GM12872 (cell line): ENCODE results near the gene TBX10.

Source experiments
- TF ChIP-seq, protein P1 (sequence below): IDR thresholded peaks from 3 replicates; pipeline ENCODE4 v1.5.1; 2011; ENCODE audit warnings: low read depth, mild to moderate bottlenecking, low read length, moderate library complexity; ENCODE audit not compliant: insufficient read depth

TBX10 gene

DNA sequence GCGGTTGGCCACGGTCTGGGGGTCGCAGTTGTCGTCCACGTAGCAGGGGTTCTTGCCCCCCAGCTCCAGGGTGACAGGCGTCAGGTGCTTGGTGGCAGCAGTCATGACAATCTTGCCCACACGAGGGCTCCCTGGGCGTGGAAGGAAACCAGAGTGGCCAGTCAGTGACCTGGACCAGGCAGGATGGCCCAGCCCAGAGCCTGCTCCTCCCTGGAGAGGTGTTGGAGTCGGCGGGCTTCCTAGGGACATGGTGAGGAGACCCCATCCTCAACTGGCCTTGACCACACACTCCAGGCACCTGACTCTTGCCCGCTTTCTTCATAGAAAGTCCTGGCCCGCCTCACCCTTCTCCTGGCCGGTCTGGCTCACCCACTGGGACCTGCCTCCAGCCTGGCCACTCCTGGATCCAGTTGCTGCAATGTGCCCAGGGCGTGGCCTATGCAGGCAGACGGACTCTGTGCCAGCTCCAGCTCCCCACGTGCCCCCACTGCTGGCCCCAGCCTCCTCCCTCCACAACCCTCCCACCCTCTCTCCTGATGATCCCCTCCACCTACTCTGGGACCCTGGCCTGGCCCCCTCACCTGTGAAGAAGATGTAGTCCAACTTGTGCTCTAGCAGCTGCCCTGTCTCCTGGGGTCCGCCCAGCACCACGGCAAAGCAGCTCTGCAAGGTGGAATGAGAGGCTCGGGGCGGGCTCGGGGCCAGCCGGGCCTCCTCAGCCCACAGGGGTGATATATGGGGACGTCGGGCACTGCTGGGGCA is 26.2 kb upstream of the TBX10 start:
- TF ChIP-seq, protein P1, sequence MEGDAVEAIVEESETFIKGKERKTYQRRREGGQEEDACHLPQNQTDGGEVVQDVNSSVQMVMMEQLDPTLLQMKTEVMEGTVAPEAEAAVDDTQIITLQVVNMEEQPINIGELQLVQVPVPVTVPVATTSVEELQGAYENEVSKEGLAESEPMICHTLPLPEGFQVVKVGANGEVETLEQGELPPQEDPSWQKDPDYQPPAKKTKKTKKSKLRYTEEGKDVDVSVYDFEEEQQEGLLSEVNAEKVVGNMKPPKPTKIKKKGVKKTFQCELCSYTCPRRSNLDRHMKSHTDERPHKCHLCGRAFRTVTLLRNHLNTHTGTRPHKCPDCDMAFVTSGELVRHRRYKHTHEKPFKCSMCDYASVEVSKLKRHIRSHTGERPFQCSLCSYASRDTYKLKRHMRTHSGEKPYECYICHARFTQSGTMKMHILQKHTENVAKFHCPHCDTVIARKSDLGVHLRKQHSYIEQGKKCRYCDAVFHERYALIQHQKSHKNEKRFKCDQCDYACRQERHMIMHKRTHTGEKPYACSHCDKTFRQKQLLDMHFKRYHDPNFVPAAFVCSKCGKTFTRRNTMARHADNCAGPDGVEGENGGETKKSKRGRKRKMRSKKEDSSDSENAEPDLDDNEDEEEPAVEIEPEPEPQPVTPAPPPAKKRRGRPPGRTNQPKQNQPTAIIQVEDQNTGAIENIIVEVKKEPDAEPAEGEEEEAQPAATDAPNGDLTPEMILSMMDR: no peak

DNA sequence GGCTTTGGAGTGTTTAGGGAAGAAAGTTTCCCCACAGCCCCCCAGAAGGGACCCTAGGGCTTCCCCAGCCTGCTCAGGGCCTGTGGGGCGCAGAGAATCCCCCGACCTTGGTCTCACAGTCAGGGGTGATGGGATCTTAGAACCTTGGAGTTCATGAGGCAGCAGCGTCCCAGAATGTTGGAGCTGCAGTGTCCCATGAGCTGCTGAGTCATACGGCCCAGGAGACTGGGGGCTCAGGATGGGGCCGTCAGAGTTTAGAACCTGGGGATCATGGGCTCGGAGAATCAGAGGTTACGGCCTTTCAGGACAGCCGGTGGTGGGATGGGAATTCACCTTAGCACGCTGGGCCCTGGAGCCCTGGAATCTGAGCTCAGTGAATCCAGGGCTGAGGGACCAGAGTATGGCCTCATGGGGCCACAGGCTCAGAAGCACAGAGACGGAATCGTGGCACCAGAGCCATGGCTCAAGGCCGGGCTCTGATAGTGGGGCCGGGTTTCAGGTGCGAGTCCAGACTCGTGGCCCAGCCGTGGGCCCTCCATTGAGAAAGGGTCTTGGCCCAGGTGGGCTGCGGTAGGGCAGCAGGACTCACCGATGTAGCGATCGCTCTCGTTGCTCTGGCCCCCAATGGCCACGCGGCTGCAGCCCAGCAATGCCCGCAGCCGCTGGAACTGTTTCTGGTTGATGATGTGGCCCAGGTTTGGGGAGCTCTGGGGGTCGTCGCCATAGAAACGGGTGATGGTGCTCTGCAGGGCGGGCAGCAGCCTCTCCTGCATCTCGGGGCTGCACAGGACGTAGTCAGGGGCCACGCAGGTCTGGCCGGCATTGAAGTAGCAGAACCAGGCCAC is 25.4 kb upstream of the TBX10 start:
- TF ChIP-seq, protein P1: no peak

DNA sequence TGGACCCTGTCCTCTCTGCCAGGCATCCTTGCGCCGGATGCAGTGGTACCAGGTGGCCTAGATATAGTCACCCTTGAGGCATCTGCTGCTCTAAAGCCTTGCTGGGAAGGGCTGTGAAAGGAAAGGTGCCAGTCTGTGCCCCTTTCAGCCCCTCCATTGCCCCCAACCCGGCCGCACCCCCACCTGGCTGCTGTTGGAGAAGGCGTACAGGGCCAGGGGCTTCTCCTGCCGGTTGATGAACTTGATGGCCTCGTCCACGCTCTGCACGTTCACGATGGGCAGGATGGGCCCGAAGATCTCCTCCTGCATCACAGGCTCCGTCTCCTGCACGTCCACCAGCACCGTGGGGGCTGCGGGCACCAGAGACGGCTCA is 24.6 kb upstream of the TBX10 start:
- TF ChIP-seq, protein P1: no peak

DNA sequence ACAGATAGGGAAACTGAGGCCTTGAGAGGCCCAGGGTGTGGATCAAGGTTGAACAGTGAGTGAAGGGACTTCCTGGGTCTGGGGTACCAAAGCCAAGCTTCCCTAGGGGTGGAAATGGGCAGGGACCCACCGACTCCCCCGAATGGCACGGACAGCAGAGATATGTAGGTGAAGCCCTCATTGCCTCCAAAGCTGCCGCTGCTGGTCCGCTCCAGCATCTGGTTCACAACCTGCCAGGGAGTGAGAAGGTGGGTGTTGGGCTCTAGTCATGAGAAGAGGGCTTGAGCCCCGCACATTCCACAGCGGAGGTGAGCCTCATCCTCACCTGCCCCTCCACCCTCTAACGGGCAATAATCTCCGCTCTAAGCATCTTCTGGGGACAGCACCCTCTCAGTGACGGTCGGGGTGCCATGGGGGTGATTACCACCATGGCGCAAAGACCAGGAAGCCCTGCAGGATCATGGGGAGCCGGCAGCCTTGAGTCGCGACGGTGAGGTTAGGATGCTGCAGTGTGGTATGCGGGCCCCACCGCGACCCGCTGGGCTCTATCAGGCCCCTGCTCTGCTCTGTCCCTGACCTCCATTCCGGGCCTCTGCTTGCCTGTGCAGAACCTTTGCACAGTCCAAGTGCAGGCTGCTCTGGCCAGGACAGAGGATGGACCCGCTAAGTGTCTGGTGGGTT is 24.1 kb upstream of the TBX10 start:
- TF ChIP-seq, protein P1: no peak

DNA sequence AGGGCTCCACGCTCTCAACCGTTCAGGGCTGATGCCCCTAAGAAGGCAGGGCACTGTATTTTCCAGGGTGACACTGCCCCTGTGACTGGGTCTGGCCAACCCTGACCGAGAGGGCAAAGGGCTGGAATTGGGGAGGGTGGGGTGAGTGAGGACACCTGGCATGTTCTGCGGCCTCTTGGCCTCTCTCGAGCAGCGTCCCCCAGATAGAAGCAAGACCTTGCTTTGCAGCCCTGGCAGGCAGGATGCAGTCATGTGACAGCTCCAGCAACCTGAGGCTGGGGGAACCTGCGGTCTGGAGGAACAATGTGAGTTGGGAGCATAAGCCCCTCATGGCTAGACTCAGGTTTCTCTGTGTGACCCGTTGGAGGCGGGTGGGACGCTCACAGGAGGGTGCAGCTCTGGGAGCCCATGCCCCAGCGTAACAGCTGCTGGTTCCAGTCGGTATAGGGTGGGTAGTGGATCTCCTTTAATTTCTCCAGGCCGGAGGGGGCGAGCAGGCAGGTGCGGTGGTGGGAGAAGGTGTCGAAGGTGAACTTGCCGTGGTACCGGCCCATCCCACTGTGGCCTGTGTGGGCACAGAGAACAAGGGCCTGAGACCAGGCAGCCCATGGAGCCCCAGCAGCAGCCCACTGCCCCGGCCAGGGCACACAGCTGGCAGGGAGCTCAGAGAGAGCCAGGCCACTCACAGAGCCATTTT is 23.4 kb upstream of the TBX10 start:
- TF ChIP-seq, protein P1: no peak

DNA sequence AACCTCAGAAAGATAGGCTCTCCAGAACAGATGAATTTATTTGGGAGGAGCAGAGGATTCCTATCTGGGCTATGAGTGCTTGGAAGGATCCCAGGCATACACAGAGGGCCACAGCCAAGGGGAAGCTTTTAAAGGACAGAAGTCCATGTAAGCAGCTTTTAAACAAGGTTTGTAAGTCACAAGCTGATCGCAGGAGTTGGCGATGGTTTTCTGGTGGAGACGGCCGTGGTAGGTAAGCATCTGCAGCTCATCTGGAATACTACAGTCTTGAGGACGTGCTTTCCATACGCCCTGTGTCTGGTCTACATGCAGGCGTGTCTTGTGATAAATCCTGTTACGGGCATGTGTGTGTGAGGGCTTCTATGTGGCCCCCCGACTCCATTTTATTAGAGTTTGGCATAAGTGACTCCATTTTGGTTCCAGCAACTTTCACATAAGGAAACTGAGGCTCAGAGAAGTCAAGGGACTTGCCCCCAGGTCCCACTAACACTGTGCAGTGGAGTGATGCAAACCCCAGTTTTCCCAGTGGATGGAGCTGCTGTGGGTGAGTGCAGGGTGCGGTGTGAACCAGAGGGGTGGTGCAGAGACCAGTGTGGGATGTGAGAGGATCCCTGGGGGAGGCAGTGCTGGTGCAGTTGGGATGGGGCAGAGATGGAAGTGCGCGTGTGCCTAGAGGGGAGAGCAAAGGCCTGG is 22.7 kb upstream of the TBX10 start:
- TF ChIP-seq, protein P1: no peak

DNA sequence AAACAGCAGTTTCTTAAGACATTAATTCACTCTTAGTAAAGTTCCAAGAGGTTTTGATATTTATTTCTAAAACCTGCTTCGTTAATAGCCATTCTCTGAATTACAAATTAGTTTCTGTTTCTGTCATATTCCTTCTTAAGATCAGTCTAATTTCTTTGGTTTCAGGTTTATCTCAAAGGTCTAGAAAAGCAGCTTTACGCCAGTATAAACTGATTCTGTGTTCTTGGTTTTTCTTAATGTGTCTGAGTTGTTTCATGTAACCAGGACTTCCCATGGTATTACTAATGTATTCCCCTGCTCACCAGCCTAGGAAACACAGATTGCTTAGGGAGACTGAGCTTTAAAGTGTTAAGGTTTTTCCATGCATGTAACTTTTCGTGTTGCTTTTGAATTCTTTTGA is 17.7 kb upstream of the TBX10 start:
- TF ChIP-seq, protein P1: no peak
